Activated CD4-positive, CD25-positive, alpha-beta regulatory T cell treated with anti-CD3 and anti-CD28 coated beads, Interleukin-2, amount 50 U/mL, for 16 hours (primary cell): ENCODE results near the gene CDC14A.
"Not testable (repeated sequence)": the region's sequence is repeated elsewhere in the genome, so short reads cannot be mapped to it uniquely, and the experiment has no call there.

Experiments used
- DNase-seq: peaks from one replicate; pipeline ENCODE4 v3.0.0-alpha.2; 2020; ENCODE audit warnings: low read depth, low spot score

CDC14A gene

GRCh38 chr1:100352267-100353070 lies at the start of gene CDC14A:
TSS of gene CDC14A (plus strand) at chr1:100352506. CDS start at chr1:100352955, 449 bp downstream.
- DNase-seq: peak; percentile 69

DNA sequence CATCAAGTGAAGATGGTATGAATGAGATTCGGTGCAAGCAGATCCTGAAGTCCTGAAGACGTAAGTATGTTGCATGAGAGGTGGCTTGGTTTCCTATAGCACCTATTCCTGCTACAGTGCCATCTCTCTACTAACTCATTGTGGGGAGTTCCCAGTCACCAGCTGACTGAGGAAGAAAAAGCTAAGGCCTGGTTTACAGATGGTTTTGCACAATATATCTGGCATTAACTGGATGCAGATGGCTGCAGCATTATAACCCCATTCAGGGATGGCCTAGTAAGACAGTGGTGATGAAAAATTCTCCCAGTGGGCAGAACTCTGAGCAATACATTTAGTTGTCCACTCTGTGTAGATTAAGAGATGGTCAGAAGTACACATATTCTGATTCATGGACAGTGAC lies 49.6 kb upstream of the CDC14A start:
- no peak for DNase-seq

- no peak for DNase-seq
These were observed 48.1 kb upstream of the CDC14A start for GRCh38 chr1:100304227-100304626.

DNA sequence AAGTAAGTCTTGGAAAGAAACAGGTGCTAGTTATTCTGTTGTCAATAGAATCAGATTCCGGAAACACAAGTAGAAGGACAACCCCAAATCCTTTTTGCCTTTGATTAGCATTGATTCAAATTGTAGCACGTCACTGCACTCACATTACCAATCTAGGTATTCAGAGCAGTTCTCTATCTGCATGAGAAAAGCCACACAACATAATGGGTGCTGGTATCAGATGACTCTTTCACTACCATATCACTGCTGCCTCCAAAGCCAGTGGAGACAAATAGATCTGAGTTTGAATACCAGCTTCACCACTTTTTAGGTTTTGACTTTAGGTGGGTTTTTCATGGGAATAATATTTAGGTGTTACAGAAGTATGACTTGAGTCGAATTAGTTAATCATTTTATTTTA lies 47.4 kb upstream of the CDC14A start:
- no peak for DNase-seq

DNA sequence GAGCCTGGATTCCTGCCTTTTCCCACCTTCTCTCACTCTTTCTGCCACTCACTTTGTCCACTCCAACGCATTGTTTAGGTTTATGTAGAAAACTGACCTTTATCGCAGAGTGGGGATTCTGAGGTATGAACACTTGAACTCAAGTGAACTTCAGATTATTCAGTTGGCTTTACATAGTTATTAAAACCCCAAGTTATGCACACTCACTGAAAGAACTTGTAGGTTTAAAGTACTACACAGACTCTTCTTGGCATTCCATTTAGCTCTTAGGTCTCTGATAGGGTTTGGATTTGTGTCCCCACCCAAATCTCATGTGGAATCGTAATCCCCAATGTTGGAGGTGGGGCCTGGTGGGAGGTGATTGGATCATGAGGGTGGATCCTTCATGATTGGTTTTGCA lies 46.4 kb upstream of the CDC14A start:
- no peak for DNase-seq

- no peak for DNase-seq
These were observed 45.5 kb upstream of the CDC14A start for GRCh38 chr1:100306735-100307313.

- DNase-seq: no peak
These were observed 43.5 kb upstream of the CDC14A start for GRCh38 chr1:100308777-100309176.

DNA sequence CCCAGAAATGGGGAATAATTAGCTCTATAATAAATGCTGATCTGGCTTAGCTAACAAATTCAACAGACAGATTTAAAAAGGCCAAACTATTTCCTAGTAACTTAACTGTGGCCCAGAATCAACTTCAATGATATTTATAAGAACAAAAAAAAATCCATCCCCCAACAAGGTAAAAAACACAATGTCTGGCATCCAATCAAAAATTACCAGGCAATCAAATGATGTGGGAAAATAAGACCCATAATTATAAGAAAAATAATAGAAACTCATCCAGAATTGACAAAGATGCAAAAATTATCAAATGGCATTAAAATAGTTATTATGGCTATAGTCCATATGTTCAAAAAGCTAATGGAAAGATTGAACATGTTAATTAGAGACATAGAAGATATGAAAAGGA lies 42.4 kb upstream of the CDC14A start:
- DNase-seq: no peak

- DNase-seq: no peak
These were observed 38.9 kb upstream of the CDC14A start for GRCh38 chr1:100313382-100313781.

DNA sequence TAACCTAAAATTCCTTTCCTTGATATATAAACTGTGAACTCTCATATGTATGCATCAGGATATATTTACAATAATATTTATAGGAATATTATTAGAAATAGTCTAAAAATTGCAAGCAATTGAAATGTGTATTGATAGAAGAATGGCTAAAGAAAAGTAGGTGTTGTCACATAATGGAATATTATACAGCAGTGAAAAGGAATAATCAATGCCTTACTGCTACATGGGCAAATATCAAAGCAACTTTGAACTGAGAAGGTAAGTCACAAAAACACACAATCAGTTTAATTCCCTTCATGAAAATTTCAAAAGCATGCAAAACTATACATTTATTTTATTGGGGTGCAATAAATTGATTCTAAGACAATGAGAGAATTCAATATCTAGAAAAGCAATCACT lies 35.7 kb upstream of the CDC14A start:
- DNase-seq: no peak

DNA sequence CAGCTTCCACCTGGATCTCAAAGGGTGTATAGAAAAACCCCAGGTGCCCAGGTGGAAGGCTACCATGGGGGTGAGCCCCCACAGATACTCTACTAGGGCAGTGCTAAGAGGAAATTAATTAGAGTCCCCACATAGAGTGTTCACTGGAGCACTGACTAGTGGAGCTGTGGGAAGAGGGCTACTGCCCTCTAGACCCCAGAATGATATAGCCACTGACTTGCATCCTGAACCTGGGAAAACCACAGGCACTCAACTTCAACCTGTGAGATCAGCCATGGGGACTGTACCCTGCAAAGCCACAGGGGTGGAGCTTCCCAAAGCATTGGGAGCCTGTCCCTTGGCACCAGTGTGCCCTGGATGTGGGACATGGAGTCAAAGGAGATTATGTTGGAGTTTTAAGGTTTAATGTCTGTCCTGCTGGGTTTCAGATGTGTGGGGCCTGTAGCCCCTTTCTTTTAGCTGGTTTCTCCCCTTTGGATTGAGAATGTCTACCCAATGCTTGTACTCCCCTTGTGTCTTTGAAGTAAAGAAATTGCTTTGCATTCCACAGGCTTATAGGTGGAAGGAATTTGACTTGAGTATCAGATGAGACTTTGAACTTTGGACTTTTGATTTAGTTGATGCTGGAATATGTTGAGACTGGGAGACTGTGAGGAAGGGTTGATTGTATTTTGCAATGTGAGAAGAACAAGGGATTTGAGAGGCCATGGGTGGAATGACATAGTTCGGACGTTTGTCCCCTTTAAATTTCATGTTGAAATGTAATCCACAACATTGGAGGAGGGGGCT lies 31.8 kb upstream of the CDC14A start:
- DNase-seq: no peak

- no peak for DNase-seq
These were observed 31.2 kb upstream of the CDC14A start for GRCh38 chr1:100321100-100321493.

DNA sequence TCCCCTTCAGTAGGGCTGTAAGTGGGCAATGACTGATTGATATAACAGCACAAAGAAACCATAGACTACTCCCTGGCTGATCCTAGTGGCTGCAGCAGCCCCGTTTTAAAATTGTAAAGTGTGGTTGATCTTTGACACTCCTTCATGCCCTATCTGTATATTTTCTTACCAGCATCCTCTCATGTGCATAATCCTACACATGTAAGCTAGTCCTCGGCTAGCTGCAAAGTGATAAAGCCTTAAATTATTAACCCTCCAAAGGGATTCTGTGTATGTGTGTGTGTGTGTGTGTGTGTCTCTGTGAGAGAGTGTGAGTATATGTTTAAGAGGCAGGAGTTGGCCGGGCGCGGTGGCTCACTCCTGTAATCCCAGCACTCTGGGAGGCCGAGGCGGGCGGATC lies 30.8 kb upstream of the CDC14A start:
- no peak for DNase-seq

DNA sequence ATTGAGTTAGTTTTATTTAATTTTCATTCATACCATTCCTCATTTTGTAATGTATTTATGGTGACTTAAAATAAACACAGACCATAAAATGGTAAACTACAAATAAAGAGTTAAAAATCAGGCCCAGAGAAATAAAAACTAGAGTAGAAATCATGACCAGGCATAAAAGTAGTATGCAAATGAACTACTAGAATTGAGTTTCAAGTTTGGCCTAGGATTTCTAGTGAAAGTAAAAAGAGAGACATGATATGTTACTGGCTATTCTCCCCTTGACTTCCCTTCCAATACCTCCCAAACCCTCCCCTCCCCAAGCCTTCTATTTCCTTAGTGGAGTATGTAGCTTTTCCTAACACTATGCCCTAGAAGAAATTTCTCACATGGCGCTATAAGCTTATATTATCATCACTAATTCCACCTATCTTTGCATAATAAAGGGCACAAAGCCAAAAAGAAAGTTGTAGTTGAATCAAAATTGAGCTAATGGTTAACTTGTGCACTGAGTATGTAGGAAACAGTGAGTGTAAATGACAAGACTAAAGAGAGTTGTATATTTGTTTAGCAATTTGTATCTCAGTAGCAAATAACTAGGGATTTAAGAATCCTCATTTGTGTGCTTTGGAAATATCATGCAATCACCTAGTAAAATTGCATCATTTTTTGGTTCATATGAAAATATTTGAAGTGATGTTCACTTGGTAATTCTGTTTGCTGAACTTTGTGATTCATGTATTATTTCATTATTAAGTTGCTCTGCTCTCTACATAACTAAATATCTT lies 29.7 kb upstream of the CDC14A start:
- DNase-seq: no peak

DNA sequence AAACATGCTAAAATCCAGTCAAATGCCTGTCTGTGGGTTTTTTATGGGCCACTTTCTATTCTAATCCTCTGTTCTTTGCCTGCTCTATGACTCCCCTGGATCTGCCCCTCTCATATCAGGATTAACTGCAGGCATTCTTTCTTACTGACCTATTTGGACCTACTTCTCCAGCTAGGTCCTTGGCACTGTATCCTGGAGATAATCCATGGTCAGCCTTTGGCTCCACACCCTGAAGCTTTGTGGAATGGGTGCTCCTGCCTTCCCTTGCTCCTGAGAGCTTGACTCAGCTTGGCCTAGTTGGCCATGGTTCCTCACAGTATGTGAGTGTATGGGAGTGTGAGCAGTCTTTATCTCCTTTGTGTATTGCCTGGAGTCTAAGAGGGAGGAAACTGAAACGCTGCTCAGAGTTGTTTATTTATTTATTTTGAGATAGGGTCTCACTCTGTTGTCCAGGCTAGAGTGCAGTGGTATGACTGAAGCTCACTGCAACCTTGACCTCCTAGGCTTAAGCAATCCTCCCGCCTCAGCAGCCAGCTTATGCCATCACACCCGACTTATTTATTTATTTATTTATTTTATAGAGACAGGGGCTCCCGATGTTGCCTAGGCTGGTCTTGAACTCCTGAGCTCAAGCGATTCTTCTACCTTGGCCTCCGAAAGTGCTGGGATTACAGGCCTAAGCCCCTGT lies 28.7 kb upstream of the CDC14A start:
- DNase-seq: no peak

GRCh38 chr1:100325415-100326324 lies 26.6 kb upstream of the CDC14A start:
- DNase-seq: no peak

DNA sequence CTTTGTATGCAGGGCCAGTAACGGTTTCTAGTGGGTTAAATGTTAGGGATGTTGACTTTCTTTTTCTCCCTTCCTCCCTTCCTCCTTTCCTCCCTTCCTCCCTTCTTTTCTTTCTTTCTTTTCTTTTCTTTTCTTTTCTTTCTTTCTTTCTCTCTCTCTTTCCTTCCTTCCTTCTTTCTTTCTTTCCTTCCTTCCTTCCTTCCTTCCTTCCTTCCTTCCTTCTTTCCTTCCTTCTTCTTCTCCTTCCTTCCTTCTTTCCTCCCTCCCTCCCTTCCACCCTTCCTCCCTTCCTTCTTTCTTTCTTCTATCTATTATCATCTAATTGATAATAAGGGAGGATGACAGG lies 26.0 kb upstream of the CDC14A start:
- DNase-seq: not testable (repeated sequence)

DNA sequence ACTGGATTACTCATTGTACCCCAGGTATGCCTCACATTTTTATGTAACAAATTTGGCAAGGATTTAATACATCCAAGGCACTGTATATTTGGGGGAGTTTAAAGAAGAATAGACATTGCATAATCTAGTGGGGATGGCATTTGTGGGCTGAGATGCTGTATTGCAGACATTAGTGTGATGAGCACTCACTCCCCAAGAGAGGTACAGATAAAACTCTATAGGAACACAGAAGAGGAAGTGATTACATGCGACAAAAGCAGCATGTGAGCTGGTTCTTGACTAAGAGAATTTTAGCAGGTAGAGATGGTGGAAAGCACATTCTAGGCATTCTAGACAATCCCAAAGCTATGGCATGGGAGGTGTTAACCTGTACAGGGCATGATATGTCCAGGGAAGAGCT lies 24.2 kb upstream of the CDC14A start:
- no peak for DNase-seq

GRCh38 chr1:100331146-100331545 lies 21.2 kb upstream of the CDC14A start:
- DNase-seq: not testable (repeated sequence)

DNA sequence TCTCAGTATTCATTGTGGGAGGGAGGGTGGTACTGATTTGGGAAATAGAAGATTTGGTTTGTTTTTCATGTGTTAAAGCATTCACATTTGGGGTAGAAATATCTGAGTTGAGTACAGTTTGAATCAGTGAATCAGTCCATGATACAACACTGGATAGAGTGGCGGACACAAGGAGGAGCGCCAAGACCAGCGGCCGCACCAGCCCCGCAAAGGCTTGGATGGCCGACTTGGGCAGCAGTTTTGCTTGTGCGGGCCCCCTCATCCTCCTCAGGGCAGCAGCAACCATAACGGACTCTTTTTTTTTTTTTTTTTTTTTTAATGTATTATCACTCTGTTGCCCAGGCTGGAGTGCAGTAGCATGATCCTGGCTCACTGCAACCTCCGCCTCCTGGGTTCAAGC lies 20.0 kb upstream of the CDC14A start:
- DNase-seq: no peak
